C4-2B (cell line): ENCODE data around the gene ALOX5.

Source experiments
- ZFX ChIP-seq: fragments of 450-650 bp; IDR thresholded peaks from 2 replicates; pipeline ENCODE4 v1.6.1; 2017
- TF ChIP-seq, protein P1 (sequence below): fragments of 450-650 bp; conservative IDR thresholded peaks from 2 replicates; pipeline ENCODE4 v1.5.1; 2017; ENCODE audit warnings: mild to moderate bottlenecking

DNA sequence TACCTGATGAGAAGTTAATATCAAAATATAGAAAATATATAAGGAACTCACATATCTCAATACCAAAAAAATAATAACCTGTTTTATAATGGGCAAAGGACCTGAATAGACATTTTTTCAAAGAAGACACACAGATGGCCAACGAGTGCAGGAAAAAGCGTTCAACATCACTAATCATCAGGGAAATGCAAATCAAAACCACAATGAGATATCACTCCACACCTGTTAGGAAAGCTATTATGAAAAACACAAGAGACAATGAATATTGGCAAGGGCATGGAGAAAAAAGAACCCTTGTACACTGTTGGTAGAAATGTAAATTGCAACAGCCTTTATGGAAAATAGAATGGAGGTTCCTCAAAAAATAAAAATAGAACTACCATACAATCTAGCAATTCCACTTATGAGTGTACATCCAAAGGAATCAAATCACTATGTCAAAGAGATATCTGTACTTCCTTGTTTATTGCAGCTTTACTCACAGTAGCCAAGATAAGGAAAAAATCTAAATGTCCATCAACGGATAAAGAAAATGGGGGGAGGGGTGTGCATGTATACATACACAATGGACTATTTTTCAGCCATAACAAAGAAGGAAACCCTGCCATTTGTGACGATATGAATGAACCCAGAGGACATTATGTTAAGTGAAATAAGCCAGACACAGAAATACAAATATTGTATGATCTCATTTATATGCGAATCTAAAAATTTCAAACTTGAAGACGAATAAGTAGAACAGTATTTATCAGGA lies 3.6 kb upstream of the ALOX5 start:
- TF ChIP-seq, protein P1, sequence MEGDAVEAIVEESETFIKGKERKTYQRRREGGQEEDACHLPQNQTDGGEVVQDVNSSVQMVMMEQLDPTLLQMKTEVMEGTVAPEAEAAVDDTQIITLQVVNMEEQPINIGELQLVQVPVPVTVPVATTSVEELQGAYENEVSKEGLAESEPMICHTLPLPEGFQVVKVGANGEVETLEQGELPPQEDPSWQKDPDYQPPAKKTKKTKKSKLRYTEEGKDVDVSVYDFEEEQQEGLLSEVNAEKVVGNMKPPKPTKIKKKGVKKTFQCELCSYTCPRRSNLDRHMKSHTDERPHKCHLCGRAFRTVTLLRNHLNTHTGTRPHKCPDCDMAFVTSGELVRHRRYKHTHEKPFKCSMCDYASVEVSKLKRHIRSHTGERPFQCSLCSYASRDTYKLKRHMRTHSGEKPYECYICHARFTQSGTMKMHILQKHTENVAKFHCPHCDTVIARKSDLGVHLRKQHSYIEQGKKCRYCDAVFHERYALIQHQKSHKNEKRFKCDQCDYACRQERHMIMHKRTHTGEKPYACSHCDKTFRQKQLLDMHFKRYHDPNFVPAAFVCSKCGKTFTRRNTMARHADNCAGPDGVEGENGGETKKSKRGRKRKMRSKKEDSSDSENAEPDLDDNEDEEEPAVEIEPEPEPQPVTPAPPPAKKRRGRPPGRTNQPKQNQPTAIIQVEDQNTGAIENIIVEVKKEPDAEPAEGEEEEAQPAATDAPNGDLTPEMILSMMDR = no peak
- TF ChIP-seq ZFX = no peak
